CD4-positive, alpha-beta T cell treated with Interferon alpha-2 for 1 hour (primary cell): ENCODE data around the gene VSTM4.

Experiments used
- DNase-seq, 2 donors: peaks; one replicate each; pipeline ENCODE4 v3.0.0-alpha.2; 2020 to 2022

VSTM4 gene

DNA sequence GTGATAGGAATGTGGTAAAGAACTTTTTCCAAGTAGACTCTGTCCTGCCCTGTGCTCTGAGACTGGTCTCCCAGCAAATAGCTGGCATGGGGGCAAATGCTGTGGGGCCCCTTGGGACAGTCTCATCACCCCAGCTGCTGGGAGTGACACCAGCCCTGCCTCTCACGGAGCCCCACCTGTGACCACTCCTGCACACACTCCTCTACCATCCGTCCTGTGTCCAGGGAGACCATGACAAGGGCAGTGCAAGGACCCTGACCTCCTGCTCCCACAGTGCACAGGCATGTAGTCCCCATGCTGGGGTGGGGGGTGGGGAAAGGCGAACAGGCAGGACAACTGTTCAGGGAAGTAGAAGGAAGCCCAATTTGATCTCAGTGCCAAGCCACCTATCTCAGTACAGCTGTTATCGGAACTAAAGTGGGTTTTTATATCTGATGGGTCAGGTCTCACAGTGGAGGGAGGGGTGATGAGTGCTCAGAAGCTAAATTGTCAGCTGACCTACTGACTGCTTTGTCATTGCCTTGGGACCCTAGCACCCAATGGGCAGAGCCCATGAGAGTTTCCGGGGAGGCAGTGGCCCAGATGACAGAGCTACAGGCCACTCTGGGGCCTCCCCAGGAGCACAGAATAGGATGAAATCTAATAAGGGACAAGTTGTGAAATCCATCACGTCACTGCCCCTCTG is 24.5 kb downstream of the VSTM4 start:
- DNase-seq: no peak

DNA sequence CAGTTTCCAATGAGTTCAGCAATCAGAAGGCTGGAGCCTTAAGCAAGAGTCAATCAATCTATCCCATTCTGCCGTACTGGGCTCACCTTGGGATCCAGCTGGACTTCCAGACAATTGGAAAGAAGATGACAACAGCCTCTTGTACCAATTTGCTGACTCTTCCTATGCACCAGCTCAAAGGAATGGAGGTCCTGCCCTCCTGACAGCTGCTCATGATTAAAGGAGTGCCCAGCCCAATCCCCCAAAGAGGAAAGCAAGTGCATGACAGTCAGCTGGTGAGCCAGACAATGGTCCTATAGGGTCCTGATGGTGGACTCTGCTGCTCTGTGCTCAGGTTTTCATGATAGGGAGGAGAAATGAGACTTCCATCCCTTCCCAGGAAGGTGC is 25.1 kb downstream of the VSTM4 start:
- DNase-seq: no peak

DNA sequence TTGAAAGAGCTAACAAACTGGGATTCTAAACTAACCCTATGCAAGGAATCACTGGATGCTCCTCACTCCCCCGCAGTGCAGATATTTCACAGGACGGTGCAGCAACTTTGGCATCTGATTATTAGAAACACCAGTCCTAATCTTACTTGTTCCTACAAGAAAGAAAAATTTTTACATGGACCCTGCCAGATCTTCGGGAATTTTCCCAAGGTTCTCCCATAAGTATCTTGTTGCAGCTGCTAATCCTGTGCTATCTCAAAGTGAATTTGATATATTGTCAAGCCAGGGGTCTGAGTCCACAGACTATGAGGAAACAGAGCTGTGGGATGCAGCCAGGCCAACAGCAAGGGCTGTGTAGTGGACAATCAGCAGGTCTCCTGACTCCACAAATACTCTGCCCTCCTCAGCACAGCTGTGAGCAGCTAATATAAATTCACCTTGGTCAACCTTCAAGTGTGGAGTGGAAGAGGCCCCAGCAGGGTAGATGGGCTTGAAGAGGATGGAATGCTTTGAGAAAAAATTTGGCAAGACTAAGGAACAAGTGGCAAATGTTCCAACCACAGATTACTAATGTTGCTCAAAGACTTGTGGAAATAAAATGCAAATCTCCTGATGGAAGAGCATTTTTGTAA is 25.6 kb downstream of the VSTM4 start:
- no peak for DNase-seq

DNA sequence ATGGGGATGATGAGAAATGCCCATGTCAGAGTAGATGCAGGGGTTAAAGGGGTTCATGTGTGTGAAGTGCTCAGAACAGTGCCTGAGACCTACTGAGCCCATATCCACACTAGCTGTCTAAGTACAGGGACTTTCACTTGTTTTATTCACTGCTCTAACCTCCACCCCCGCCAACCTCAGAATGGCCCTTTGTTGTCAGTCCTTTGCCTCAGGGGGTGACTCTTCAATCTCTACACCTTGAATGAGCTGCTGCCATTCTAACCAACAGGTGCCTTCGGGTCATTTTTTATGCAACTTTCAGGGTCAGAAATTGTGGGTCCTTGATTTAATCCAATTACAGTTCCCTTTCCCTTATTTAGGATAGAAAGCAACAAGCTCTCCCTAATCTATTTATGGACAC is 26.2 kb downstream of the VSTM4 start:
- no peak for DNase-seq

DNA sequence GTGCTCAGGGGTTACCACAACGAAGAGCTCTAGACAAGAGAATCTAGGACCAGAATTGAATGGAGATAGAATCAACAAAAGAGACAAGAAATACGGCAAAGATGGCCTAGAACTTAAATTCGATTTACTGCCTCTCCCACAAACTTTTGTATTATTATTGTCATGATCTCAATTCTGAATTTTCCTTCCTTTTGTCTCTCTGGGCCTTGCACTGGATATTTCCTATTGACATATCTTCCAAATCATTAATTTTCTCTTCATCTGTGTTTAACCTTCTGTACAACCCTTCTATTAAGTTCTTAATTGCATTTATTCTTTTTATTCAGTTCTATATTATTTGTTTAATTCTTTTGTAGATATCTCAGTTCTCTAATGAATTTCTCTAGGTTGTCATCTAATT is 28.4 kb downstream of the VSTM4 start:
- no peak for DNase-seq

DNA sequence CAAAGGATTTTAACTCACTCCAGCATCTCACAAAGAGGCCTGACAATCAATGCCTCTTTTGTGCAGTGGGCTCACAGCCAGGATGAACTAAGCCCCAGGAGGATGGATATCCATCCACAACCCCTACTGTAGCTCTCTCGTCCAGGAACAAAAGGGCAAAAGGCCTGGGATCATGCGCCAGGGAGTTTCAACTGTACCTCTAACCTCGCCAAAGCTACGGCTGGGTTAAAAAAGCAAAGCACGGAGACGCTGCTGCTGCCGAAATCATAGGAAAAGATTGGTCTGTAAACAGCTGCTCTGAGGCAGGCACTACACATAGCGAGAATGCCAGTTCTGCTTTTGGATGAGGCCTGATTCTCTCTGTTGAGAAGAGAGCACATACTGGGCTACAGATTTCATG is 32.1 kb downstream of the VSTM4 start:
- DNase-seq: no peak

DNA sequence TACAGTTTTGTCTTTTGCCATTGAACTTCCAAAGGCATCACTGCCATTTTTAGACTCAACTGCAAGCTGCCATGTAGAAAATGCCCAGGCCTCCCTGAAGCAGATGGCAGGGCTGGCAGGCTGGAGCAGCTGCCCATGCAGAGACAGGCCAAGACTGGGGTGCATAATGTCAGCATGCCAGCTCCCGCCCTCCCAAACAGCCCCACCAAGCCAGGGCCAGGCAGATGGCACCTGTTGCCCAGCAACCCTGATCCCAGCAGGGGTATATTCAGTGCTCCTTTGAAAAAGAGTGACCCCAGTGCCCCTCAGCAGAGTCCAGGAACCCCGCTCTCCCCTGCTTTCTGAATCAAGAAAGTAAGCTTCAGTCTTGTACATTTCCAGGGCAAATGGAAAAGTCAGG is 32.6 kb downstream of the VSTM4 start:
- DNase-seq: no peak

DNA sequence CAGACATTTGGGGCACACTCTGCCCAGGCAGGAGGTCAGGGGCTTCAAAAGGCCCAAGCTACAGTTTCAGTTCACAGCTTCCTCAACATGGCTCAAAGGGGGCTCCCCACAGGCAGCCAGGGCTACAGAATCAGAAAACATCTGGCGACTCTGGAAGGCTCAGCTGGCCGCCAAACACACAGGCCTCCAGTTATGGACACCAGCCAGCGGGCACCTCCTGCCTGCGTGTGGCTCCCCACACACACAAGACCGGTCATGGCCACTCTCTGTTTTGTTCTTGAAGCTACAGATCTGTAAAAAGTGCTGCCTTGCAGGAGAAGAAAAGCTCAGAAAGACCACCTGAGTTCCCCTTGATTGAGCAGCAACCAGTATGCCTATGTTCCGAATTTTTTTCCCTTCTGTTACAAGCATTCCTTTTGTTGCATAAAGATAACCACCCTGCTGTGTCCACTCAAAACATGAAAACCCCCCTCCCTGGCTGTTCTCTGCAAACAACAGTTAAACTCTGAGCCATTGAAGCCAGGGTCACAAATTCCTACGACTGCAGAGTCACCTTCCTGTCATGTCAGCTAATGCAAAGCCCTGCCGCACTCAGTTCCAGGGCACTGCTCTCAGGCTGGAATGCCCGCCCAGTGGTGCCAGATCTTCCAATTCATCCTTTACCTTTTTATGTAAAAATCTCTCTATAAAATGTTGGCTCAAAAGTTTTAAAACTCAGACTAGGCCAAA is 33.6 kb downstream of the VSTM4 start:
- DNase-seq: no peak

DNA sequence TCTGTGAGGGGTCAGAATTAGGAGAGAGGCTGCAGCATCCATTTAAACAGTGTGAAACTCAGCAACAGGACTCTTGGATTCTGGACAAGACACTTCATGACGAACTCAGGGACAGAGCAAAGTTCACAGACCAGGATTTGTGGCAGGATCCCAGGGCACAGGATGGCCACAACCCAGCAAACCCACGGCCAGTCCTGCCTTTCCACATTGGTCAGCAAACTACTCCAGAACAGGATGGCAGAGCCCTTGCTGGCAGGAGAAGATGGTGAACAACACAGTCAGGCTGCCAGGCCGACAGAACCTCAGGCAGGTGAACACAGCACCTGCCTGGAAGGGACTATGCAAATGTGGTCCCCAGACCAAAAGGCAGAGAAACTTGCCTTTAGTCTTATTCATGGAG is 34.4 kb downstream of the VSTM4 start:
- no peak for DNase-seq

DNA sequence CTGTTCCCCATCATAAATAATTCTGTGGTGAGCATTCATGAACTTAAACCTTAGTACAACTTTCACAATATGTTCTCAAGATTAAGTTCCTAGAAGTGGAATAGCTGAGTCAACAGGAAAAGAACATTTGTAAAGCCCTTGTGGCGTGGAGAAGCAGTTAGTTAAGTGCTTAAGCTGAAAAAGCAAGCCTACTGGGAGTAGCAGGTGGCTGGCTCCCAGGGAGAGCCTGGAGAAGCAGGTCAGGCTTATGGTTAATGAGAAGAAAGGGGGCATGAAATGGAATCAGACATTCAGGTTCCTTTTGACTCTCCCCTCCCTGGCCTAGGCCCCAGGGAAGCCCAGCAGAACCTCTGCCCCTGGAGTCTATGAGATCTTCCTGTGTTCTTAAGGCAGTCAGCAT is 35.3 kb downstream of the VSTM4 start:
- no peak for DNase-seq

DNA sequence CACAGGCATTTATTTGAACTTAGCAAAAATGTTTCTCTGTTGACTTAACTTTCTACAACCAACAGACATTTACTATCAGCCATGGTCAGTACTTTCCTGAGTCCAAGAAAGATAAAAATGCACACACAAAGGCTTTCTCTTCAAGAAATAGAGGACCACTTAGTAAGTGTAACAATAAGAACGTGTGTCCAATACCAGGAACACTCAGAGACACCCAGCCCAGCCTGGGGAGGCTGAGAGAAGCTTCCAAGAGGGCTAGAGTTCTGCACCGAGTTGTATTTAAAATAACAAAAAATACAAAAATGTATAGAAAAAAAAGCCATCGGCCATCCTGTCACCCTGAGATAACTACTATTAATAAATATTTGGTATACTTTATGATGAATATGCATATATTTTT is 35.8 kb downstream of the VSTM4 start:
- DNase-seq: no peak

DNA sequence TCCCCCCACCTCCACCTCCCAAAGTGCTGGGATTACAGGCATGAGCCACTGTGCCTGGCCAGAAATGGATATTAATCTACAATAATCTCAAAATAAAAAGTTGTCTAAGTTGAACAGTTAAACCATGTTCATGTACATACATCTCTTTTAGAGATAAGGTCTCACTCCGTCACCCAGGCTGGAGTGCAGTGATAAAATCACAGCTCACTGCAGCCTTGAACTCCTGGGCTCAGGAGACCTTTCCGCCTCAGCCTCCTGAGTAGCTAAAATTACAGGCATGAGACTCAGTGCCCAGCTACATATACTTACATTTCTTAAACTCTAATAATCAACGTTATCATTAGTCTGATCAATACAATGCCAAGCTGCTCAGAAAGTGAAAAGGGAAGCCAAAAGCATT is 36.2 kb downstream of the VSTM4 start:
- DNase-seq: no peak

DNA sequence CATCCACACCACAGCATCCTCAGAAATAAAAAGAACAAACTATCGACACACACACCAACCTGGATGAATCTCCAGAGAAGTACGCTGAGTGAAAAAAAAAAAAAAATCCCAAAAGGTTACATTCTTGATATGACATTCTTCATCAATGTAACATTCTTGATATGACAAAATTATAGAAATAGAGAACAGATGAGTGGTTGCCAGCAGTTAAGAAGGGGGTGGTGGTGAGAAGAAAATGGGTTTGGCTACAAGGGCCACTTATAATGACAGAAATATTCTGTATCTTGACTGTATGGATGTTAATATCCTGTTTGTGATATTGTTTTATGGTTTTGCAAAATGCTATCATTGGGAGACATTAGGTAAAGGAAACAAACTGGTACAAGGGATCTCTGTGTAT is 36.9 kb downstream of the VSTM4 start:
- DNase-seq: no peak

DNA sequence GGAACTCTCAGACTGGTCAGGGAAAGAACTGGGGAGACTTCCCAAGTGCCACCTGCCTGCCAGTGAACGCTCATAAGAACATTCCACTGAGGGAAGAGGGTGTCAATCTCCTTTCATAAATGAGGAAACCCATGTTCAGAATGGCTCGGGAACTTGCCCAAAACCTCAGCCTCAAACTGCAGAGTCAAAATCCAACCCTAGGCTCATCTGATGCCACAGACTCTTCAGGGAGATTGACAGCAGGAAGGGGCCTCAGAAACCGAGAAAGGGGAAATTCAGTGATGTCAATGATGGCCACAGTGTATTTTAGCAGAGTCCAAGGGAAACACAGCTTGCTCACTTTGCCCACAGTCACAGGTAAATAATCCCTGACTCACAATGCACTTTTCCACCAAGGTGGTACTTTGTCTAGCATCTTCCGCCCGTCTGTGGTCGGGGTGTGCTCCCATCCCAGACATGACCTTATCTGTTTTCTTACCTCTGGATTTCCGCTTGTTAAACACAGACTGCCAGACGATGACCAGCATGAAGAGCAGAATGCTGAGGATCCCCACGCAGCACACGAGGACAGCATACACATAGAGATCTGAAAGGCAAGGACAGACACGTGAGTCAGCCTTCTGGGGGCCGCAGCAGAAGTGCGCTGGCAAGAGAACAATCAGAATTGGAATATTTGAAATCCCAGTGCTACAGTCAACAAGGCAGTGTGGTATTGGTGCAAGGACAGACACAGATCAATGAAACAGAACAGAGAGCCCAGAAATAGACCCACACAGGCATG is 38.4 kb downstream of the VSTM4 start:
- DNase-seq: no peak

DNA sequence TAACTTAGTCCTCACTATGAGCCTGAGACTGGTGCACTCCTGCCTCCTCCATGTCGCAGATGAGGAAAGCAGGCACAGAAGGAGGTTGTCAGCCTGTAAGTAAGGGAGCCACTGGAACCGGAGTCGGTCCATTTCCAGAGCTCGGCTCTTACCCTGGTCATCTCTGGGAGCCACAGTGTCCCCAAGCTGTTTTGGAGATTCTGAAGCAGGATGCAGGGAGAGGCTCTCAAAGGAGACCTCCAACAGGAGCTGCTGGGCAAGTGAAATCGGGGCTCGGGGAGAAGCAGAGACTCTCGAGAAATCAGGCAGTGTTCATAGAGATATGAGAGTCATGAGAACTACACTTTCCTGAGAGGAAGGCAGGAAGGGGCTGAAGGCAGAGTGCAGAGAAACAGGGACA is 39.0 kb downstream of the VSTM4 start:
- no peak for DNase-seq

DNA sequence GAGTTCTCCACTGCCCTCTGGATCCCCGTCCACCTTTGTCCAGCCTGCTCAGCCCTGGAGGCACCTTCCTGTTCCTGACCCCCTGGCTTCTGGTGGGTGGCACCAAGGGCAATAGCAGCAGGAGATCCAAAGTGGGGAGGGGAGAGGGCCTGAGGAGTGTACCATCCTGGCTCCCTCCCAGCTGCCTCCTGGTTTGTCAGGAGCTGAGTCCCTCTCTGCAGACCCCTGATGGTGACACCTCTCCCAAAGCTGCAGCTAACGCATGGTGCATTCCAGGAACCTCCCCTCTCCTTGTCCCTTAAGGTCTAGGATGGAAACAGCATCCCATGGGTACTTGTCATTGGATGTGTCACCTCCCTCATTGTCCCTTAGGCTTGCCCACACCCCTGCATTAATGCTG is 39.6 kb downstream of the VSTM4 start:
- DNase-seq: no peak

DNA sequence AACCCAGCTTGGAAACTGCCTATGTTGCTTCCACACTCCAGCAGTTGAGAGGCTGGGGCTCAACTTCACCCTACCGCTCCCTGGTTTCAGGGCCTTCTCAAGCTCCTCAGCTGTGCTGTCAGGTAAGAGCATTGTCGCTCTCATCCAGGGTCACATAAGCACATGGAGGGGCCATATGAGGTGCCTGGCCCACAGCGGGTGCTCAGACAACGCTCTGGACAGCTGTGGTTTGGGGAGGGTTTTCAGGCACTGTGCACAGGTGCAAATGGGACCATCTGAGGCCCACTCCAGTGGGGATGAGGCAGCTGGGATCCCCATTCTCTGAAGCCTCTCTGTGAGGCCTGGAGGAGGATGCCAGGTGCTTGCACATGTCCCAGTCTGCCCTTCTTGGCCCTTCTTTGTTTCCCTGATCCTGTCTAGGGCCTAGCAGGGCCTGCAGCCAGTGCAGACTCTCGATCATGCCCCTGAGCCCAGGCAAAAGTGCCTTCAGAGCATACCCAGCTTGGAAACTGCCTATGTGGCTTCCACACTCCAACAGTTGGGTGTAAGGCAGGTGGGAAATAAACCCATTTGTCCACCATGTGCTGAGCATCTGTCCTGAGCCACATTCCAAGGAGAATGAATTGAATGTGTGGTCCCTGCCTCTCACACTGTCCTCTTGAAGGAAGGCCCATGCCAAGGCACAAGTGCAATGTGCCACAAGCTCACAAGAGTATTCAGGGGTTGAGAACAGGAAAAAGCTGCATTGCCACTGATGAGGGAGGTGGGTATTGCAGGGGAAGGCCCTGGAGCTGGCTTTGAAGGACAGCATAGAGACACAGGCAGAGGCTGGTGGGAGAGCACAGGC is 40.3 kb downstream of the VSTM4 start:
- DNase-seq: no peak

DNA sequence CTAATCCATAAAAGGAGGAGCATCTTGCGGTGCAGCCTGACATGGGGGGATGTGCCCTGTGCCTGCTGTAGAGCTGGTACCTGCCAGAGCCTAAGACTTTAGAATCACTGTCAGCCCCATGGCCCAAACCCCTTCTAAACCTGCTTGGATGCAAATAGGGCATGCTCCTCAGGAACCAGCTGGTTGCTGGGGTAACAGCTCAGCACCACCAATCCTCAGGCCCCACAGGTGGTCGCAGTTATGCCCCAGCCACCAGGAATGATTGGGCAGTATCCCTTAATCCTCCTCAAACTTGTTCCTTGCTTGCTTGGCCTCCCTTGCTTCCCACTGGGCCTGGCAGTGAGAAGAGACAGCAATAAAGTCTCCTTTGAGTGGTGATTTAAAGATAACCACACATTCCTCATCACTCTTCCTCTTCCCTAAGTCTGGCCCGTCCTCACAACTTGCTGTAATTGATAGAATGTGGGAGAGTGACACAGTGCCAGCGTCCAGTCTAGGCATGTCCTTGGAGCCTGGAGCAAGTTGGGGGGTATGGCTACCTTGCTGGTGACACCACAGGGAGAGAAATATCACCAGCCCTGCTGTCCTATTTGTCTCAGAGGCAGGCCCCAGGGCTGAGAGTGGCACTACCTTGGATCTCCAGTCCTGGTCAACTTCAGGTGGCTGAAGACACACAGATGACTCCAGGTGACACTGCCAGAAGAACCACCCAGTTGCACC is 43.0 kb downstream of the VSTM4 start:
- no peak for DNase-seq

DNA sequence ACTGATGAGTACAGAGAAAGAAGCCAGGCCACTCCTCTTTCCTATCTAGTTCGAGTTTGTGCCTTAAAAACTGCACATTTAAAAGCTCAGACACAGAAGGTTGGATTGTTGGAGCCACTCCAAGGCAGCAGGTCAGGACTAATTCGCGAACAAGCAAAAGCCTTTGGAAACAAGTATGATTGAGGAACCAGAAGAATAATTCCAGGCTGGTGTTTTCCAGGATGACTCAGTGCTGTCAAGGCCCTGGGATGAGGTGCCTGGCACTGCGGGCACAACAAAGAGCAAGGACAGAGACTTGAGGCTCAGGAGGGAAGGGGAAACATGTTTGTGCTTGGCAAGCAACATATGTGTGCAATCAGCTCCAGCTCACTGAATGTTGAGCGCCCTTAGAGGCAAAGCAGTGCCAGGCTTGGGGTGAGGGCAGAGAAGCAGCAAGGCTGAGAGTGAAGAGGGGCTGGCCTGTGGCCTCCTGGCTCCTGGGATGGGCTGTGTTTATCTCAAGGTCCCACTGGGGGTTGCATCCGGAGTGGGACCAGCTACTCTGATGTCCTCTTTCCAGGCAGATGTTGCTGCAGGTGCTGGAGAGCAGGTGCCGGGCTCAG is 44.1 kb downstream of the VSTM4 start:
- DNase-seq: no peak

DNA sequence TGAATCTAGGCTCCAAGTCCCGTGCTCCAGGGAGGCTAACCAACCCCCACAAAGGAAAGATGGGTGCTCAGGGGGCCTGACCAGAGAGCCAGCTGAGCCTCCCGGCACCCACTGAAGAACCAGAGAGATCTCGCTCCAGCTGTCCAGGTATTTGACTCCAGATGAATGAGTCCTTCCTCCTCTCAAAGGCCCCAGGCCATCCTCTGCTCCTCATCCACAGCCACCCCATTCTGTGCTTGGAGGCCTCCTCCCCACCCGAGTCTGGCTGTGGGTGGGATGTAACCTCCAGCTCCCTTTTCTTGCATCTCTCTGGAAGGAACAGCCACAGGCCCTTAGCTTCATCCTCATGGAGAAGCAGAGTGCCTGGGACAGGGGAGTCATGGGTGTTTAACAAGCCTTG is 44.6 kb downstream of the VSTM4 start:
- DNase-seq: no peak

DNA sequence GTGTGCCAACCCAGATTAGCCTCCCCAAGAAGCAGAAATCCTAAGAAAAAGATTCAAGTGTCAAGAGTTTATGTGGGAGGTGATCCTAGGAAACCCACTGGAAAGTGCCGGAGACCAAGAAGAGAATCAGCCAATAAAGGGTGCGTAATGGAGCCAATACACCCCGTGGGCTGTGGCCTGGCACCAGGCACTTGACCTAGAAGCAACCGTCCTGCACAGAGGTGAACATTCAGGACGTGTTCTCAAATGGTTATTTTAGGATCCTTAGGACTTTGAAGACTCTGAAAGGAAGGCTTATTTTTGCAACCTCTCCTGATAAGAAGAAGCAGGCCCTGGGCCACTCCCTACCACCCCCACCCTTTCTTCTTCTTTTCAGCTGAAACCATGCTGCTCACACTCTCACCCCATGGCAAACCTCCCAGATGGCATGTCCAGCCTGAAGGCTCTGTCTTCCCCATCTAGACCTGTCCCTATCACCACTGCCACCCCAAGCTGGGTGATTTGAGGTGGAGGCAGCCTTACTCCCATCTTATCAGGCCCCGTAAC is 46.6 kb downstream of the VSTM4 start:
- DNase-seq: no peak
